ENCODE measurements around the gene EMC9.

DNA sequence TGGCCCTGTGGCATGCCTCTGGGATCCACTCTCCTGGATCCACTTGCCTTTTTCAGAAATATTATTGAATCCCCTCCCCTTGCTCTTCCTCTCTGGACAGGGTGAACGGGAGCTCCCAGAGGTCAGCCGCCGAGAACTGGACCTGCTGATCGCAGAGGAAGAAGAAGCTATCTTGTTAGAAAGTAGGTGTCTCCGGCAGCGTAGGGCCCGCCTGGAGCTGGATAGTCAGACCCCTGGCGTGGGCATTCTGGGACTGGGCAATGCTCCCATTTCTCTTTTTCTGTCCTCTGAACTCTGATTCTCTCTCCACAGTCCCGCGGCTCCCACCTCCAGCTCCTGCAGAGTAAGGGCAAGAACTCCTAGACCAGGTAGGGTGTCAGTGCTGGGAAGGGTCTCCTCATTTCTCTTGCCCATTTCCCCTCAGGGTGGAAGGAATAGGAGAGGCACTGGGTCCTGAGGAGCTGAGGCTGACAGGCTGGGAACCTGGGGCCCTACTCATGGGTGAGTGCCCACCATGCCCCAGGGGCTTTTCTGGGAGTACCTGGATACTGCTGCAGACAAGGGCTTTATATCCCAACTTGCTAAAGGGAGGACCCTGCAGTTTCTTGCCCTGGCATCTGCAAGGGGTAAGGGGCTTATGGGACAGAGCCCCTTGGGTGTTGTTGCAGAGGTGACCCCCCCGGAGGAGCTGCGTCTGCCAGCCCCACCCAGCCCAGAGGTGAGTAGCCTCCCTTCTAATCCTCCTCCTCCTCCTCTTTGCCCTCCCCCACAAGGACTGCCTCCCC lies 35.8 kb upstream of the EMC9 start:
- TF ChIP-seq CTCF (IDR thresholded peaks at IDR 0.05) (no peak), POLR2AphosphoS5 (IDR thresholded peaks at IDR 0.05) (no peak), POLR2A (IDR thresholded peaks at IDR 0.05) (no peak)

All from gastroesophageal sphincter (tissue), 3 donors.